NCI-H2081 (cell line): ENCODE measurements around the gene UTS2R.

Experiments
- DNase-seq, 2 experiments: peaks; one replicate each; lab custom pipeline; 2025; lab: John Stamatoyannopoulos, UW

UTS2R gene

DNA sequence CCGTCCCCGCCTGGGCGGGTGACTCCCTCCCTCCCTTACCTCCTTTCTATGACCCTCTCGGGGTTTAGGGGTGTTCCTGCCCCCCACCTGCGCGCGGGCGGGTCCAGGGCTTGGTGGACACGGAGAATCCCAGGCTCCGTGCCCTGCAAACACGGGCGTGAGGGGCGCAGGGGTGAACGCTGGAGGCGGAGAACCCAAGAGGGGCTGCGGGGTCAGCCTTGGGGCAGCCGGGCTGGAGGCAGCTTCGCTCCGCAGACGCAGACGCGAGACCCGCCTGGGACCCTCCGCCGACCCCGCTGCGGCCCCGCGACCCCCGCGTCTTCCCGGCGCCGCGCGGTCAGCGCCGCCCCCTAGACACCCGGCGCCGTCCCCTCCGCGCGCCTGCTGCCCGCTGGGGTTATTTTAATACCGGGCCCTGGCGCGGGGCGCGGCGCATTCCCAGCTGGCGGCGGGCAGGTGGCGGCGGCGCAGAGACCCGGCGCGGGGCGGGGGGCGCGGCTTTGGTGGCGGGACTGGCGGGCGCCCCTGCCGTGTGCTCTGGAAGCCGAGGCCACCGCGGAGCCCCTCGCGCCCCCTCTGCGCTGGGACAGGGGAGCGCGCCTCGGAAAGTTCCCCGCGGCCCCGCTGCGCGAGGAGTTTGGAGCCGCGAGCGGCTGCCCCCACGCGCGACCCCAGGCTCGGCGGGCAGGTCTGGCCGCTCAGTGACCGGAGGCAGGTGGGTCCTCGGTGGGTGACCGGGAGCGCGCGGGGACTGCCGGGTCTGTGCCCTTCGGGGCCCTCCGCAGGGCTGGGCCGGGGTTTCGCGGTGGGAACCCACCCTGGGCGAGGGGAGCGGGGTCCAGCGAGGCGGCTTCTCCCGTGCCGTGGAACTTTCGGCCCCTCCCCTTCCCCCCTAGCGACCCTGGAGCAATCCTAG lies at the start of gene UTS2R:
UTS2R (plus strand) TSS at position 433 of the 916 bp plus-strand sequence. CDS start 2,560 bp downstream, outside the sequence.
- no peak for DNase-seq

DNA sequence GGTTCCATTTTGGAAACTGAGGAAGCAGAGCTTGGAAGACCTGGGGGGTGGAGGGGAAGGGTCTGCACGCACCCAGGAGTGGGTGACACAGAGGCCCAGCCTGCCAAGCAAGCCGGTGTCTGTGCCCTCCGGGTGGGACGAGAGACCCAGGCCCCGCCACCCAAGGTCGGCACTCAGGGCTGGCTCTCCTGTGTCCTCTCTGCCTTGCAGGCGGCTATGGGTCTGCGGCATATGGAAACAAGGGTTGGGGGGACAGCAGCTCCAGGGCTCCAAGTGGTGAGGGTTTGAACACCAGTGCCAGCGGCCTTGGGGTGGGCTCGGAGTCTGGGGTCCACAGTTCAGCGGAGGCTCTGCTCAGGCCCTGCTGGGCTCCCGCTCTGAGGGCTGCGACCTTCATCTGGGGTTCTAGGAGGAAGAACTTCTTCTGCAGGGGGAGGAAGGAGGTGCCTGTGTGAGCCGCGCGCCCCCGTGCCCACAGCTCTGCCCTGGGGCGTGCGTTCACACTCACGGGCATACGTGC lies 49.6 kb upstream of the UTS2R start:
- DNase-seq: no peak

DNA sequence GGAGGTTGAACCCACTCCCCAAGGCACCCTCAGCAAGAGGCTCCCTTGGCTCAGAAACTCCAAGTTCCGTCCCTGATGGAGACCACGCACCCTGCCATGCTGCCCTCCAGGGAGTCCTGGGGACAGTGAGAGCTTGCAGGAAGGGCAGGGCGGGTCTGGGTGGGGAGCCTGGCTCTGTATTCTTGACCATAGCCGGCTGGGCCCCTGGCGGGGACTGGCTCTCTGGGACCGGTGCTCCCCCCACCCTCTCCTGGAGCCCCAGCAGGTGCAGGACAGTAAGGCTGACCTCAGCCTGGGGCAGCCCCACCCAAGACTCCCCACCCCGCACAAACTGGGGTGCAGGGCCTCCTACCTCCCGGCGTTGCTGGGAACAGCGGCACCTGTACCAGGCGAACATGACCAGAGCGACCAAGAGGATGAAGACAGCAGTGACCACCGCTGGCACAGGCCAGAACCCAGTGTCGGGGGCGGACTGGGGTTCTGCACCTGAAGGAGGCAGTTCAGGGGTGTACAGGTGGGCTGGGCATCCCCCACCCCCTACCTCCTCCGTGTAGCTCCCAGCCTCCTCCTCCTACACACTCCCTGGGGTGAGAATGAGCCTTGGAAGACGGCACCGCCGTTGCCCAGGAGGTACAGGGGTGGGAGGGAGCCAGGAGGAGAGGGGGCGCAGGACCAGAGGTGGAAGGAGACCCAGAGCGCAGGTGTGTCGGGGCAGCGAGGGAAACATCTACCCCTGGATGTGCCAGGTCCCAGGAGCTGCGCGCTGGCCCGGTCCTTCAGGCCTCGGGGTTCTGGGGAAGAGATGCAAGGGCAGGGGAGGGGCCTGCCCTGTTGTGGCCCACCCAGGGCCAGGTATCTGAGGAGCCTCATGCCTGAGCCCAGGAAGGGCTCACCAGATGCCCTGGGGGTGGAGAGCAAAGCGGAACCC lies 48.8 kb upstream of the UTS2R start:
- DNase-seq: no peak

DNA sequence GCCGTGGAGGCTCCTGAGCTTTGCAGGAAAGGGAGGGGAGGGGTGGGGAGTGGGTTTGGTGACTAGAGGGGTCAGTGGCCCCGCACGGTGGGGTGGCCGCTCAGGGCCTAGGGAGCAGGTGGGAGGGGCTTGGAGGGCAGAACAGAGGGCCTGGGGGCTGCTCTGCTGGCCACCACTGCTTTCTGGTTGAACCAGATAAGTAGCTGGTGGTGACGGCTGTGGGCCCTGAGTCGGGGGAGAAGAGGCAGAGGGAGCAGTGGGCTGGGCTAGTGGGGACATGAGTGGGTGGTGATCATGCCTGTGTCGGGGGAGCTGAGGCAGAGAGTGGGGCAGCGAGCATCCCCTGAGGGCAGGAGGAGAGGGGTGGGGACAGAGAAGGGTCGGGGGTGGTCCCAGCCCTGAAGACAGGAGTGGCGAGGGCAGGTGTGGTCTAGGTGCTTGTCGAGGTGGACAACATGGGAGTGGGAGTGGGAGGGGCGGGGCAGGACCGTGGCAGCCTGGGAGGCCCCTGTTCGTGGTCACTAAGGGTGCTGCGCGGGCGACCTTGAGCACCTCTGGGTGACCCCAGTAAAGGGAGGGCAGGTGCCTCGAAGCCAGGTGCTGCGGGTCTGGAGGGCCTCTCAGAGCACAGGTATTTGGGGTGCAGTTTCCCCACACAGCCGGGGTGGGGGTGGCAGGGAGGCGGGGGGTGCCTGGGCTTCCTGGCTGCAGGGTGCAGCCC lies 47.9 kb upstream of the UTS2R start:
- DNase-seq: no peak

DNA sequence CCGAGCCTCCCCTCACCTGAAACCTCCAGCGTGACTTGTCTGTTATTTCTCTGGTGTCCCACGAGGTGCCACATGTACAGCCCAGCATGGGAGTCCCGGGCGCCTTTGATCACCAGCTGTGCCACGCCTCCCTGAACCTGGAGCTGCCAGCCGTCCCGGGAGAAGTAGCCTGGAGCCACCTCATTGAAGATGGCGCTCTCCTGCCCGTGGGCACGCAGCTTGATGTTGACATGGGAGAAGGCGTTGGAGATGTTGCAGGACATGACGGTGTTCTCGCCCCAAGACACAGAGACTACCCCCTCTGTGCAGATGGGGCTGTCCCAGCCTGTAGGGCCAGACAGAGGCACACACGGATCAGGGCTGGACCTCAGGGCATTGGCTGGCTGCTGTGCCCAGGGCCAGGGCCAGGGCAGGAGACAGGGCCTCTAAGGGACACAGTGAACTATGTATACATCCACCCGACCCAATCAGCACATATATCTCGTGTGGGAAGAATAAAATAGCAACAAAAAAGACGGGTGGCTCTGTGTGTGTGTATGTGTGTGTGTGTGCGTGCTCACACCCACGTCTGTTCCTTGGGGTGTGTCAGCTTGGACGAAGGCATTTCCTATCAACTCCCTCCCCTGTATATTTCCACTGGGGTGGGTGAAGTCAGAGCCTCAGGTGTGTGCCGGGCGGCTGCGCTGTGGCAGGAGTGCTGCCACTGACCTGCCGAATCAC lies 46.8 kb upstream of the UTS2R start:
- DNase-seq: no peak

DNA sequence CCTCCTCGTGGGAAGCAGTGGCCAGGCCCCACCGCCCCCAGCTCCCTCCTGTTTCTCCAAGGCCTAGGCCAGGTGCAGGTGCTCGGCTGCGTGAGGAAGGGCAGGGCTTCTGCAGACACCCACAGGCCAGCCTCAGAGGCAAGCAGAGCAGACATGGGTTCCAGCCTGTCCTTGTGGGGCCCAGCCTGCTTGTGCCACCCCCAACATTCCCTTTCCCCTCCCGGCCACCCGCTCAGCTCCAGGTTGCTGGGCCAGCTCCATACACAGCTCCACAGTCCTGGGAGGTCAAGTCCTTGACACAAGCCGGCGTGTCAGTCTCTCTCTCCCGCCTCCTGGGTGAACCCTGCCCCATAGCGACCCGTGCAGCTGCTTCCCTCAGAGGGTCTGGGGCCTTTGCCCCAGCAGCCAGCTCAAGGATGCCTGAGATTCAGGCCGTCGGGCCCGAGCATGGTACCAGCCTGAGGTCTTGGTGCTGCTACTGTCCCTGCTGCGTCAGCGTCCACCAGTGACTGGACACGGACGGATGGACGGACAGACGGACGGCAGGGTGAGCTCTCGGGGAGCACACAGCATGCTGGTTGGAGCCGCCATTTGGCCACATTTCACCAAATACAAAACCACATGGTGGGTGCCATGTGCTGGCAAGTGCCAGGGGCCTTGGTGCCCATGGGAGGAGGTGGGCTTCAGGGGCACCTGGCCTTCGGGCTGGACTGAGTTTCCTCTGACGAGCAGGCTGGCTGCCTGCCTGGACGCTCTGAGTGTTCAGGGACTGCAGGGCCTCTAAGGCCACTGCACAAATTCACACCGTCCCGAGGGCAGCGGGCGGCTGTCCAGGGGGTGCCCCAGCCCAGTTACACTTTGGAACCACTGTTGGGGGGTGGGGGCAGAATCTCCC lies 46.0 kb upstream of the UTS2R start:
- no peak for DNase-seq

DNA sequence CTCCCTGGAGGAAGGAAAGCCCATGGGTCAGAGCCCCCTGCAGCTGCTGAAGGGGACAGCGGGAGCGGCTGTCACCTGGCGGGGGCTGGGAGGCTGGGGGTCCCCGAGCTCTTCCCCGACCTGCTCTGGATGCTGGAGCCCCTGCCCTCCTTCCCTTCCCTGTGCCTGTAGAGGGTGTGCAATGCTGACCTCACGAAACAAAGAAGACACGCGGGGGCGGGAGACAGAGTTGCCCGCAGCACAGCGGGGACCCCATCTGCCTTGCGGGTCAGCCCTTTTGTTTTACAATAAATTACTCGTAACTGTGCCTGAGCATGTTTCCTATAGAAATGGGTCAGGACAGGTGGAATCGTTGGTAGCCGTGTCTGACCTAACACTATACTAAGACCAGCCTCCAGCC lies 44.3 kb upstream of the UTS2R start:
- no peak for DNase-seq

DNA sequence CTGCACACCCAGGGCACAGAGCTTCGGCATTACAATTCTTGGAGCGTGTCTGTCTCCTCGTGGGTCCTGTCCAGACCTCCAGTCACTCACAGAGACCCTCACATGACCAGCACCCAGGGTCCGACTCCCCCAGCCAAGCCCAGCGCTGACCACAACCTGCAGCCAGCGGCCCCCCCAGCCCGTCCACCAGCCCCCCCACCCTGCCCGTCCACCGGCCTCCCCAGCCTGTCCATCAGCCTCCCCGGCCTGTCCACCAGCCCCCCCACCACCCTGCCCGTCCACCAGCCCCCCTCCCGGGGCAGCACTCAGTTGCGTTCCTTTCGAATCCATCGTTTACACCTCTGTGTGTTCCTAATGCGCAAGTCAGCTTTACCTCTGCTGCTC lies 43.8 kb upstream of the UTS2R start:
- no peak for DNase-seq

DNA sequence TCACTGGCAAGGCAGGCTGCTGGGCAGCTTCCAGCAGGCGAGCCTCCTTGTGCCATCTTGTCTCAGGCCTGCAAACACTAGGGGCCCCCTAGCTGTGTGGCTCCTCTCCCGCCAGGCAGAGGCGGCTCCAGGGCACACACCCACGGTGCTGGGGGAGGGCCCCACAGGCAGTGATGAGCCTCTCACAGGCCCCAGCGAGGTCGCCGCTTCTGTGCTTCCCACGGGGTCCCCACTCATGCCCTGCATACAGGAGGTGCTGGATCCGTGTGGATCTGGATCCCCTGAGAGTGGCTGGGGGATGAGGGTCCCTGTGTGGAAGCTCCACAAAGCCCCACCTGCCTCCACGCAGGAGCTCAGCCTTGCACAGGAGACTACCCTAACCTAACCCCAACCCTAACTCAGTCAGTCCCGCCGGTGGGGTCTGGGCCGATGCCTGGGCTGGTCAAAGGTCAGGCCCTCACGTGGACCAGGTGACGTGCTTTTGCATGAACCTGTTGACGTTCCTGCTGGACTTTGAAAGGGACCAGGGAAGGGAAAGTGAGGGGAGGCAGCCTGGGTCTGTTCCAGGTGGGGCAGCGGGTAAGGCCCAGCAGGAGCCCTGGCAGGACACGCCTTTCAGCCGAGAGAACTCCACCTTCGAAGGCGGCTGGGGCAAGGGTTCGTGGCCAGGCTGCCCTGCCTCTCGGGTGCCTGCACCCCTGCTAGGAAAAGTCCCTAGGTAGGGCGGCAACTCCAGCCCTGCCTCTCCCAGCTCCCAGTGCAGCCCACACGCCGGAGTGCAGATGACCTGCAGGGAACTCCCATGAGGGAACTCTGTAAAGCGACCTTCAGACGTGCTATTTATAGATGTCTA lies 43.2 kb upstream of the UTS2R start:
- no peak for DNase-seq

DNA sequence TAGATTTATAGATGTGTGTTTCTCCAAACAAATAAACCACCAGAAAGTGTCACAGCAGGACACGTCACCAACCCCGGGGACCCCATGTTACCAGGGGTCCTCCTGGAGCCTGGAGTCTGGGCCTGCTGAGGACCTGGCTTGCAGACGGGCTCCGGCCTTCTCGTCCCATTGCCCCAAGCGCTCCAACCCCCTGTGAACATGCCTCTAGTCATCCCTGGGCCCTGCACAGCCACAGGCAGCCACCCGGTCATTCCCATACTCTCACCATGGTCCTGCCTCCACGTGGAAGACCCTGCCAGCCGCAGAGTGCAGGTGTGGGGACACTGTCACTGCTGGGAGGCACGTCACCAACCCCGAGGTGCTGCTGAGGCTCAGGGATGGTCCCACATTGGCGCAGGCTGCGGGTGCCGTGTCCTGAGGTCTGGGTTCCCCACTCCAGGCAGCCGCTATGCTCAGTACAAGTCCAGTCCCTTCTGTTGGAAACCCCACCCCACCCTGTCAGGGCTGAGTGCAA lies 42.5 kb upstream of the UTS2R start:
- no peak for DNase-seq

DNA sequence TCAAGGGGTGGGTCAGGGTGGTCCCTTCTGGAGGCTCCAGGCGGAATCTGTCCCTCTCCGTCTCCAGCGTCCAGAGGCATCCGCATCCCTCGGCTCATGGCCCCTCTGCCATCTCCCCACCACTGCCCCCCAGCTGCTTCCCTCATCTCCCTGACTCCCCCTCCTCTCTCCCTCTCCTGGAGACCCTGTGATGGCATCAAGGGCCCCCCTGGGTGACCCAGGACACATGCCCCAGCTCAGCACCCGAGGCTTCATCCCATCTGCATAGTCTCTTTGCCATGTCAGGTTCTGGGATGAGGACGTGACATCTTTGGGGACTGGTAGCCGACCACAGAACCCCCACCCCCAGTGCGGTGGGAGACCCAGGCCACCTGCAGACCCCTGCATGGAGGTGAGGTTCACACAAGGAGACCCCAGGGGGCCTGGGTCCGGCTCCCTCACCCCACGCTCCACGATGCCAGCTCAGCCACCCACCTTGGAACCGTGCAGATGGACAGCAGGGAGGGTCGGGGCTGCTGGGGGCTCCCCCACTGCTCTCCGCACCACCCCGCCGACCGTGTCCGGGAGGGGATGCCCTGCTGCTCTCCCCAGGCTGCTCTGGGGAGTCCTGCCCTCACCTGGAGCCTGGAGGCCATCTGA lies 41.8 kb upstream of the UTS2R start:
- DNase-seq: no peak

DNA sequence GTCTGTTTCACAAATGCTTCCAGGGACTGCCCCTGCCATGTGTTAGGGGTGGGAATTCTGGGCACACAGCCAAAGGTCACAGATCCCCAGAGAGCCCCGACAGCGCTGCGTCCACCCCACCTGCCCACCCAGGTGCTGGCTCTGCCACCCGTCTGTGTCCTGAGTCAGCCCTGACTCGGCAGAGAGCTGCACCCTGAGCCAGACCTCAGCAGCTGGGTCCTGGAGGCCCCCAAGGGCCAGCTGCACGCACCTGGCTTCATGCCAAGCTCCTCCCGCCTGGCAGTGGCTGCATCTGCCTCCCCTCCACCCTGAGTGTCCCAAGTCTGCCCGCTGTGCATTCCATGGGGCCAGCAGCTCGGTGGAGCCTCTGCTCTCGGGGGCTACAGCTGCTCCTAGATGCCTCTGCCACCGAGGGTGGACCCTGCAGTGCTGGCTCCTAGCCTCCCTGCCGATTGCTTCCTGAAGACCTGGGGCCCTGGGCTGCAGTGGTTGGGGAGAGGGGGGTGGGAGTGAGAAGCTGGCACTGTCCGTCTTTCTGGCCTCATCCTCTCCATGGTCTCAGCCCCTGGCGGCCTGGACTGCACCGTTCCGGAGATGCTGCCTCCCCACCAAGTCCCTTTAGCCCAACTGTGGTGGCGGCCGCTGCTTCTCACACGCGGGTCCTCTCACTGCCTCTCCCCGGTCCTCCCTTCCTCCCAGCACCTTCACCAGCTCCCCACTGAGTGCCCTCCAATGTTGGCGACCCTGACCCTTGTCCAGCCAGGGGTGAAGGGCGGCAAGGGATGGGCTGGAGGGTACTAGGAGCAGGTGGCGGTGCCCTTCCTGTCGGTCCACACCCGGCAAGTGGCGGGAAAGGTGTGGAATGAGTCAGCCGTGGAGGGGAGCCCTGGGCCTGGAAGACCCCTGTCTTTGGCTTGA lies 41.0 kb upstream of the UTS2R start:
- DNase-seq: peak; percentile 88 to 95

DNA sequence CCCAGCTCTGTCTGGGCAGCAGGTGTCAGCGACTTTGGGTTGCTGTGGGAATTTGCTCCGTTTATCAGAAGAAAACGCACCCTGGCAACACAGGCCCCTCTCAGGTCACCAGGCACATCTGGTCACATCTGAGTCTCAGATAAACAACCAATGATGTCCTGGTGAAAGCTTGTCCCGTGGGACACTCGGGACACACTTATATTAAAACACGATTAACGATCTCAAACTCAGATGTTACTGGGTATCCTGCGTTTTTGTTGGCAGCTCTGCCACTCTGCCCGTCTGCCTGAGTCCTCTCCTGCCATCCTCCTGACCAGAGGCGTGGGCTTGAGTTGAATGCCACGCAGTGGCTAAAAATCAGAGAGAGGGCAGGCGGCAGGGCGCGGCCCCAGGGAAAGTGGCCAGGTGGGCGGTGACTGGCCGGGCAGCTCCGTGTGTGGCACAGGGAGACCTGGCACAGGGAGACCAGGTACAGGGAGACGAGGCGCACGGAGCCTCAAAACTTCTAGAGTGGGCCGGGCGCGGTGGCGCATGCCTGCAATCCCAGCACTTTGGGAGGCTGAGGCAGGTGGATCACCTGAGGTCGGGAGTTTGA lies 40.1 kb upstream of the UTS2R start:
- no peak for DNase-seq

DNA sequence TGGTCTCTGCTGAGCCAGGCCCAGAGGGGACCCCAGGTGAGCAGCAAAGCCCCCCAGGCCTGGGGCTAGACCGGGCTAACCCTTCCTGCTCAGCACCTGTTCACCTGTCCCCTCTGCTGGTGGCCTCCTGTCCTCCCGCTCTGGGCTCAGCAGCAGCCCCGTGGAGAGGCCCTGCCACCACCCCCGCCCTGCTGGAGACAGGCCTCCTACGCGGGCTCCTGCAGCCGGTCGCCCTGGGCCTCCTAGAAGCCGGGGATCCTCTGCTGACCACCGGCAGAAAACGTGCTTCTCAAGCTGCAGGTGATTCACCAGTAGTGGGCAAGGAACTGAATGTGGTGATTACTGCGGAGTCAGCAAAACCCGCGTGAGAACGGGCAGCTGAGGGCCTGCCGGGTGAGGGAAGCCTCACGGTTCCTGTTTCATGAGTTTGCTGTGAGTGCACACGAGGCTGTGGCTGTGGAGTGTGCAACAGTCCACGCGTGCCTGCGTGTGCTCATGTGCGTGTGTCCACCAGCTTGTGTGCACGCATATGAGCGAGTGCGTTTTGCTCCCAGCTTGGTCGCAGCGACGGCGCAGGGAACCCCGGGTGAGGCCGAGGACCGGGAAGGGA lies 38.8 kb upstream of the UTS2R start:
- peak in 1 of 2 experiments; percentile 46 for DNase-seq

DNA sequence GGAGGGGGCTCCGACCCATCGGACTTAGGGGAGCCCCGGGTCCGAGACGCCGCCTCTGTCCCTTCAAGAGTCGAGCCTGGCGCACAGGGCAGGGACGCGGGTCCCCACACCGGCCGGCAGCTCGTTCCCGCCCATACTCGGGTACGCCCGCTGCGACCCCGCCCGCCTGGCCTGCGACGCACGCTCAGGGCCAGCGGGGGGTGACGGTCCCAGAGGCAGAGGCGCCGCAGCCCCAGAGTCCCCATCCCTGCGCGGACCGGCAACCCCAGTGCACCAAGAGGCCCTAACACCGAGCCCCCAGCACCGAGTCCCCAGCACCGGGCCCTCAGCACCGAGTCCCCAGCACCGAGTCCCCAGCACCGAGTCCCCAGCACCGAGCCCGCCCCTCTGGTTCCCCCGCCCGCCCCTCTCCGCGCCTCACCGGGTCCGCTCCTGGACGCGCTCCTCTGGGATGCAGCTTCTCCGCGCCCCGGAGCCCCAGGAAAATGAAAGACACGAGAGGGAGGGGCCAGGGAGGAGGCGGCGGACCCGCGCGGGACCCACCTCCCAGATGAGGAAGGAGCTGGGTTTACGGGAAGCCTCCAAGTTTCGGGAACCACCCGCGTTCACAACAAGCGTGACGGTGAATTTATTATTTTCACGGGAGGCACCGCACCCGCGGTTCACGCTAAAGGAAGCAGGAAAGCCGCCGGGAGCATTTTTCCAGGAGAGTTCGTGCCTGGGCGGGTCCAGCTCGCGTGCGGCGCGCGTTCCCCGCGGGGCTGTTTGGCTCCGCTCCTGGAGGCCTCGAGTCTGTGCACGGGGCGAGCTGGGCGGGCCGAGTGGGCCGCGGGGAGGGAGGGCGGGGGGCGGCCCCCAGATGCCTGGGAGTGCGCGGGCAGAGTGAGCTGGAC lies 38.0 kb upstream of the UTS2R start, which contains the start of gene SECTM1:
SECTM1 (minus strand) TSS at position 488 of the 893 bp plus-strand sequence. CDS start 6,526 bp downstream, outside the sequence.
- peak; percentile 39 to 42 for DNase-seq
